ENCODE measurements around the gene PIK3R3.
"Not testable (repeated sequence)": the region's sequence is repeated elsewhere in the genome, so short reads cannot be mapped to it uniquely, and the experiment has no call there.

Gene PIK3R3

GRCh38 chr1:46099215-46099614 is 33.2 kb downstream of the PIK3R3 start:
- no peak for DNase-seq

GRCh38 chr1:46098027-46098712 is 34.3 kb downstream of the PIK3R3 start:
- no peak for DNase-seq

GRCh38 chr1:46097149-46097472 is 35.3 kb downstream of the PIK3R3 start:
- DNase-seq: no peak

GRCh38 chr1:46096269-46097148 is 35.9 kb downstream of the PIK3R3 start:
- no peak for DNase-seq

- not testable (repeated sequence) for DNase-seq
Measured at GRCh38 chr1:46095110-46095509, 37.3 kb downstream of the PIK3R3 start.

GRCh38 chr1:46094471-46095005 is 37.9 kb downstream of the PIK3R3 start:
- no peak for DNase-seq

- DNase-seq: not testable (repeated sequence)
Measured at GRCh38 chr1:46093832-46094231, 38.6 kb downstream of the PIK3R3 start.

- DNase-seq: no peak
Measured at GRCh38 chr1:46087891-46088290, 44.5 kb downstream of the PIK3R3 start.

- DNase-seq: no peak
Measured at GRCh38 chr1:46086576-46086975, 45.9 kb downstream of the PIK3R3 start.

GRCh38 chr1:46084553-46085451 is 47.6 kb downstream of the PIK3R3 start:
- no peak for DNase-seq

GRCh38 chr1:46083579-46083978 is 48.9 kb downstream of the PIK3R3 start:
- no peak for DNase-seq

GRCh38 chr1:46081619-46082018 is 50.8 kb downstream of the PIK3R3 start:
- DNase-seq: no peak

- no peak for DNase-seq
Measured at GRCh38 chr1:46081206-46081605, 51.2 kb downstream of the PIK3R3 start.

GRCh38 chr1:46080257-46080656 is 52.2 kb downstream of the PIK3R3 start:
- DNase-seq: no peak

- no peak for DNase-seq
Measured at GRCh38 chr1:46077644-46078043, 54.8 kb downstream of the PIK3R3 start.

GRCh38 chr1:46076343-46076742 is 56.1 kb downstream of the PIK3R3 start:
- DNase-seq: no peak

- DNase-seq: no peak
Measured at GRCh38 chr1:46072975-46073374, 59.5 kb downstream of the PIK3R3 start.

- DNase-seq: peak; percentile 80 to 82
Measured at GRCh38 chr1:46070164-46070814, 62.1 kb downstream of the PIK3R3 start.

GRCh38 chr1:46068525-46068924 is 63.9 kb downstream of the PIK3R3 start:
- DNase-seq: no peak

- no peak for DNase-seq
Measured at GRCh38 chr1:46067652-46068051, 64.8 kb downstream of the PIK3R3 start.

GRCh38 chr1:46065405-46065804 is 67.0 kb downstream of the PIK3R3 start:
- peak; percentile 47 to 52 for DNase-seq

- DNase-seq: no peak
Measured at GRCh38 chr1:46064708-46065107, 67.7 kb downstream of the PIK3R3 start.
